Osteoblast (primary cell): ENCODE results near the gene GPX4. TPM values are rescaled to one million over a fixed set of nuclear protein-coding genes. Genes with fewer than 3 reads are reported as not detected.

ENCODE experiments used
- DNase-seq: peaks from one replicate; pipeline ENCODE4 v3.0.0; 2011; ENCODE audit warnings: low spot score, mixed read lengths; ENCODE audit not compliant: insufficient read length; ENCODE audit errors: missing footprints
- H2AFZ ChIP-seq: 2 replicates; pipeline ENCODE4 v1.6.0; 2011; ENCODE audit warnings: mild to moderate bottlenecking, low read length
- H3K27ac ChIP-seq: 2 replicates; pipeline ENCODE4 v1.5.1; 2011; ENCODE audit warnings: mild to moderate bottlenecking, low read depth, low read length, moderate library complexity
- H3K27me3 ChIP-seq: 2 replicates; pipeline ENCODE4 v1.6.0; 2012; ENCODE audit warnings: mild to moderate bottlenecking, control low read depth, inconsistent platforms, low read length, moderate library complexity; ENCODE audit not compliant: insufficient read depth
- H3K36me3 ChIP-seq: 2 replicates; pipeline ENCODE4 v1.5.1; 2011; ENCODE audit warnings: mild to moderate bottlenecking, low read length, control low read depth, moderate library complexity; ENCODE audit not compliant: insufficient read depth
- H3K4me1 ChIP-seq: 2 replicates; pipeline ENCODE4 v1.5.1; 2011; ENCODE audit warnings: mild to moderate bottlenecking, low read length, control low read depth, moderate library complexity; ENCODE audit not compliant: insufficient read depth
- H3K4me2 ChIP-seq: 2 replicates; pipeline ENCODE4 v1.6.0; 2011; ENCODE audit warnings: mild to moderate bottlenecking, low read length; ENCODE audit not compliant: insufficient read depth
- H3K4me3 ChIP-seq: fragments of 200-600 bp; sonication (generic); 3 replicates; pipeline ENCODE4 v1.5.1; 2012; ENCODE audit warnings: mild to moderate bottlenecking, low read length, inconsistent platforms; ENCODE audit not compliant: insufficient read depth
- H3K79me2 ChIP-seq: 2 replicates; pipeline ENCODE4 v1.6.0; 2012; ENCODE audit warnings: mild to moderate bottlenecking, low read length, control low read depth, inconsistent platforms; ENCODE audit not compliant: insufficient read depth
- H3K9me3 ChIP-seq: 2 replicates; pipeline ENCODE4 v1.5.1; 2011; ENCODE audit warnings: low read depth, low read length, control low read depth
- H4K20me1 ChIP-seq: 2 replicates; pipeline ENCODE4 v1.6.0; 2012; ENCODE audit warnings: mild to moderate bottlenecking, low read length, control low read depth; ENCODE audit not compliant: insufficient read depth
- CTCF ChIP-seq: IDR thresholded peaks from 2 replicates; pipeline ENCODE4 v1.5.1; 2011; ENCODE audit warnings: mild to moderate bottlenecking, low read depth, low read length, moderate library complexity; ENCODE audit errors: extremely low read depth
- total RNA-seq: library from RNA; depleted of rRNA; stranded (reverse); fragments of >200 nt; gene quantifications from 2 replicates; pipeline ENCODE4 v1.2.3, GENCODE V29; 2012

The GPX4 gene
- total RNA-seq, 1 donor, result 515 TPM

DNA sequence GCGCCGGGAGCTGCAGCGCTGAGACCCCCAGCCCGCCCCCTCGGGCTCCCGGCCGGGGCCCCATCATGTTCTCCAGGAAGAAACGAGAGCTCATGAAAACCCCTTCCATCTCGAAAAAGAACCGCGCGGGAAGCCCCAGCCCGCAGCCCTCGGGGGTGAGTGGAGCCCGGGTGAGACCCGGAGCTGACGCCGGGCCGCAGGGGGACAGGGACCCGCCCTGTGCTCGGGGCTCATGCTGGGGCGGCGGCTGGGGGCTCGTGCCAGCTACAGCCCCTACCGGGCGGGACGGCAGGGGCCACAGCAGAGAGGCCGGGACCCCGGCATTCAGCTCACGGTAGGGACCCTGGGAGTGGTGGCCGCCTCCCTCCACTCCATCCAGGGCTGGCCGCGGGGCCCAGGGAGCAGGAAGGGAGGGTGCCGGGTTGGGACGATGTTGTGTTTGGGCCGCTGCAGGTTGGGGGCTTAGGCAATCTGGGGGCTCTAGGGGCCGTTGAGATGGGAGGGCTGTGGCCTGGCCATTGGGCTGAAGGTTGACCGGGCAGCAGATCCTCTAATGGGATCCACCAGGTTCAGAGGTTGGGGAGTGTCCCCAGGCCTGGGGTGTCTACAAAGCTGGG, 36.3 kb upstream of the GPX4 start:
- no peaks in the 10 kb centered on the region for H3K36me3 ChIP-seq
- no peak overlapping the region for H3K4me2 ChIP-seq
- peaks cover 51% of the 10 kb centered on the region for H3K27me3 ChIP-seq
- H3K4me3 ChIP-seq, result no peak overlapping the region
- H2AFZ ChIP-seq, result no peak overlapping the region
- TF ChIP-seq CTCF, result no peak
- no peak overlapping the region for H3K27ac ChIP-seq
- H4K20me1 ChIP-seq, result no peaks in the 10 kb centered on the region
- no peaks in the 10 kb centered on the region for H3K79me2 ChIP-seq
- no peak for DNase-seq
- H3K9me3 ChIP-seq, result no peaks in the 10 kb centered on the region
- no peaks in the 10 kb centered on the region for H3K4me1 ChIP-seq

GRCh38 chr19:1068009-1069001, 35.5 kb upstream of the GPX4 start:
- H3K27ac ChIP-seq, result no peak overlapping the region
- no peak overlapping the region for H2AFZ ChIP-seq
- H3K36me3 ChIP-seq, result no peaks in the 10 kb centered on the region
- no peaks in the 10 kb centered on the region for H4K20me1 ChIP-seq
- H3K4me3 ChIP-seq, result no peak overlapping the region
- no peak overlapping the region for H3K4me2 ChIP-seq
- DNase-seq, result no peak
- H3K9me3 ChIP-seq, result no peaks in the 10 kb centered on the region
- H3K79me2 ChIP-seq, result no peaks in the 10 kb centered on the region
- peaks cover 51% of the 10 kb centered on the region for H3K27me3 ChIP-seq
- no peak for TF ChIP-seq CTCF
- no peaks in the 10 kb centered on the region for H3K4me1 ChIP-seq

DNA sequence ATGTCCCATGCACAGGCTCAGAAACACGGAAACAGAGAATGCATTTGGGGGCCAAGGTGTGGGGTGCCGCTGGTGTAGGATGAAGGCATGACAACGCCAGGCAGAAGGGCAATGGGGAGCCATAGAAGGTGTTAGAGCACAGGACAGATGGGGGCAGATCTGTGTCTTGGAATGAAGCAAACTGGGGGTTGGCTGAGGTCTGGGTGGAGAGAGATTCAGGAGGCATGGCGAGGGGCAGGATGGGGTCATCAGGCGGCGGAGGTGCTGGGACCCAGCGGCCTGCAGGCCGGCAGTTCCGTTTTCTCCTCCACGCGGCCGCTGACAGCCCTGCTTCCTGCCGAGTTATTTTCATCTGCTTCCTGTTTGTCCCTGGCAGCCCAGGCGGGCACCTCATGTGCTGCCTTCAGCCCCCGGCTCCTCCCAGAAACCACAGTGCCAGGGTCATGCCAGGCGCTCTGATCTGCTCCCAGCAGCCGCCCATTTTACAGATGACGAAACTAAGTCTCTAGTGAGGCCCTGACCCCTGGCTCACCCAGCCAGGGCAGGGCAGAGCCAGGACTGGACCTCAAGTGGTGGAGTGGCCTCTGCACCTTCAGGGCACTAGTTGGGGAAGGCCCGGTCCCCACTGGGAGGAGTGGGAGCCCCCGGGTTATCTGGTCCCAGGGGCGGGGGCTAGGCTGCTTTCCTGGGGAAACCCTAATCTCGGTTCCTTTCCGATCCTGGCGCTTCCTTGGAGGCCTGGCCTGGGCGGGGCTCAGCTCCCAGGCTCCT, 34.6 kb upstream of the GPX4 start:
- Histone ChIP-seq H2AFZ (no peak overlapping the region), H3K4me1 (no peaks in the 10 kb centered on the region), H3K4me3 (no peak overlapping the region), H3K79me2 (no peaks in the 10 kb centered on the region), H3K4me2 (no peak overlapping the region), H4K20me1 (no peaks in the 10 kb centered on the region), H3K27ac (no peak overlapping the region), H3K27me3 (peaks cover 51% of the 10 kb centered on the region), H3K9me3 (no peaks in the 10 kb centered on the region), H3K36me3 (no peaks in the 10 kb centered on the region)
- no peak for DNase-seq
- no peak for TF ChIP-seq CTCF
